GOT3 (cell line): ENCODE results near the gene HMCN2.
"Not testable (repeated sequence)": the region's sequence is repeated elsewhere in the genome, so short reads cannot be mapped to it uniquely, and the experiment has no call there.

Source experiments
- DNase-seq: peaks from one replicate; lab custom pipeline; 2025; ENCODE audit warnings: mixed read lengths; lab: John Stamatoyannopoulos, UW

The HMCN2 gene

DNA sequence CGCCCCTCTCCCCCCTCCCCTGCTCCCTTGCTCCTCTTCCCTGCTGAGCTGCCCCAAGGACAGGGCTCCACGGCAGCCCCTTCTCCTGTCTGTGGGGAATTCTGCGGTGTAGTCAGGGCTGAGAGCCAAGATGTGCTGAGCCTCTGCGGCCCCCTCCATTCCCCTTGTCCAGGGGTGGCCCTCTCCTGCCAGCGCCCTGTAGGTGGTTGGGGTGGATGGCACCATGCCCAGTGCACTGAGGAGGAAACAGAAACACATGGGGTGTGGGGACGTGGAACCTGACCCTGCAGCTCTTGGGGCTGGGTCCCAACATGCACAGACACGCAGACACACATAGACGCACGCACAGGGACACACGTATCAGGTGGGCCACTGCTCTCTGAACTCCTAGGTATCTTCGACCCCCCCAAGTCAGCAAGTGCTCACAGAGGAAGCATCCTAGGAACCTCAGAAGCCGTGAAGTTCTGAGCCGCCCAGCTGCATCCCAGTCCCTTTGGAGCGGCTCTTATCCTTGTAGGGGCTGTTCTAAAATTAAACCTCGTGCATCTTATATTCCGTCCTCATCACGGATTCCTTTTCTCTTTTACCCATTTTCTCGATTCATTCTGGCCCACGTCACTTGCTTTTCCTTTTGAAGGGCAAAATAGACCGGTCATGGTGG lies 64.8 kb downstream of the HMCN2 start:
- DNase-seq, result no peak

GRCh38 chr9:130331061-130331460 lies 65.5 kb downstream of the HMCN2 start:
- DNase-seq, result no peak

DNA sequence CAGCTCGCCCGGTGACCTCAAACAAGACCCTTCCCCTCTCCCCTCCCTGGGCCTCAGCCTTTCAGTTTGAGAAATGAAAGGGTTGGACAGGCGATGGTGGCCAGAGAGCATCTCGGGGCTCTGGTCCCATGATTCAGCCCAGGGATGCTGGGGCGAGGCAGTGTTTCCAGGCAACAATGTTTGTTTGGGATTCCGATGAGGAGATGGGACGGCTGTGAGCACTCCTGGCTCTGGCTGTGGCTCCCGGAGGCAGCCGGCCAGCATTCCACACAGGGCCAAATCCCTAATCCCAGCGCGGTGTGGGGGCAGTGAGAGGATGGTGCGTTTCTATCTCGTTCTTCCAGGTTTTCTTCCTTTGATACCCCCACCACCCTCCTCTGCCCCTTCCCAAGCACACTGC lies 66.0 kb downstream of the HMCN2 start:
- no peak for DNase-seq

GRCh38 chr9:130332384-130332926 lies 66.9 kb downstream of the HMCN2 start:
- DNase-seq, result no peak

DNA sequence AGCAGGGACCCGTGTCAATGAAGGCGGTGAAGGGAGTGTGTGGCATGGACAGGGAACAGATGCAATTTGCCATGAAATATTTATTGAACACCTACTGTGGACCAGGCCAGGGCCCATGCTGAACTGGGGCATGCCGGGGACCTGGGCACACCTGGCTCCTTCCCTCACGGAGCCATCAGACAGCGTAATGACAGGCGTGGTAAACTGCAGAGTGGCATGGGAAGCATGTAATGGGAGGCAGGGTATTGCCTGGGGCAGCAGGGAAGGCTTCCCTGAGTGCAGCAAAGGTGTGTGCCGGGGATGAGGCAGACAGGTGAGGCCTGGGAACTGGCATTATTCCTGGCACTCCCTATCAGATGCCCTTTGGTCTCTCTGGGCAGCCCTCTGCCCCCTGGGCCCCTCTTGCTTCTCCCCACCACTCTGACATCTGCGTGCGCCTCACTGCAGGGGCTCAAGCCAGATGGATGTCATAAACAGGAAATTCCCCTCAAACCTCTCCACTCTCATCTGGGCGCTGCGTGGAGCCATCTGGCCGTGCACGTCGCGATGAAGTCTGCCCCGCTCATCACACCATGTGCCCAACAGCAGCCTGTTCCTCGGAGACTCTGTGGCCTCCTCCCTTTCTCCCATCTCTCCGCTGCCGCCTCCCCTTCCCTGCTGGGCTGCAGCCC lies 67.6 kb downstream of the HMCN2 start:
- no peak for DNase-seq

DNA sequence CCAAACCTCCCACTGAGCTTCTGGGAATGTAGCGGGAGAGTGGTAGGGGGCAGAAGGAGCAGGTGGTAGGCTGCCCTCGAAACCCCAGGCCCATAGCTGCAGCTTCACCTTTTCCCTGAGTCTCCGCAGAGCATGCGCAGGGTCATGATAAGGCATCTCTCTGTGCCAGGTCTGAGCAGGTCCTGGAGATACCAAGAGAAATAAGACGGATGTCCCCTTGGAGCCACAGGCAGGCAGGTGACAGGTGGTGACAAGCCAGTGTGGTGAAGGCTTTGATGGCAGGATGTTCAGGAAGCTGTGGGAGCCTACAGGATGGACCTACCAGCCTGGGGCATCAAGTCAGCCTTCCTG lies 68.1 kb downstream of the HMCN2 start:
- no peak for DNase-seq

GRCh38 chr9:130334915-130335314 lies 69.4 kb downstream of the HMCN2 start:
- no peak for DNase-seq

DNA sequence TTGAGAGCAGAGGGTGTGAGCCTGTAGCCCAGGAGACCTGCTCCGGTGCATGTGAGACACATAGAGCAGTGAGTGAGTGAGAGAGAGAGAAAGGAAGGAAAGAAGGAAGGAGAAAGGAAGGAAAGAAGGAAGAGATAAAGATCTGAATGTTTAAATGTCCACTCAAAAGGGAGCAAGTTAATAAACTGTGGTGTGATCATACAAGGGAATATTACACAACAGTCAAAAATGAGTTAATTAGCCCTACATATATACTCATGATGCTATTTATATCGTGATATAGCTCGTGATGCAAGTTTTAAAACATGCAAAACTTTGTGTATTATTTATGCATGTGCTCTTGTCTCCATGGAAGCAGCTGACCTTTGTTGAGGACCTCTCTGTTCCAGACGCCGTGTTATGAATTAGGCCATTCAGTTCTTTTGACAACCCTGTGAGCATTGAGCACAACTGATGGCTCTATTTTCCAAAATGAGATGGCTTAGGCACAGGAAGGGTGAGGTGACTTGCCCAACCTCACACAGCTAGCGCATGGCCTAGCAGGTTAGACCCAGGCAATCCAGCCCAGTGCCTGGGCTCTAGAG lies 70.6 kb downstream of the HMCN2 start:
- no peak for DNase-seq

- no peak for DNase-seq
Measured at GRCh38 chr9:130336885-130337284, 71.3 kb downstream of the HMCN2 start.

DNA sequence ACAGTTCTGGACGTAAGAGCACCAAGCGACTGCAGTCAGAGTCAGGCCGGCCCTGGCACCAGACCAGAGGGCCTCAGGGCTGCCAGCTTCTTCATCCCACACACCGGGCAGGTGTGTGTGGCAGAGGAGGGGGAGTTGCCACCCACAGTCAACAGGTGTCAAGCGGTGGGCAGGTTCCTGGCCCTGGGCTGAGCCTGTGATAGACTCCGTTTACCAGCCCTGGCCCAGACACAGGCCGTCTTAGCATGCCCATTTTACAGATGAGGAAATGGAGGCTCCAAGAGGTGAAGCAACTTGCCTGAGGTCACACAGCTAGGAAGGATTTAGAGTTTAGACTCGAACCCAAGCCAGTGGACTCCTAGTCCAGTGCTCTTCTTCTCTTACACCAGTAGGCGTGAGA lies 71.8 kb downstream of the HMCN2 start:
- DNase-seq, result no peak

DNA sequence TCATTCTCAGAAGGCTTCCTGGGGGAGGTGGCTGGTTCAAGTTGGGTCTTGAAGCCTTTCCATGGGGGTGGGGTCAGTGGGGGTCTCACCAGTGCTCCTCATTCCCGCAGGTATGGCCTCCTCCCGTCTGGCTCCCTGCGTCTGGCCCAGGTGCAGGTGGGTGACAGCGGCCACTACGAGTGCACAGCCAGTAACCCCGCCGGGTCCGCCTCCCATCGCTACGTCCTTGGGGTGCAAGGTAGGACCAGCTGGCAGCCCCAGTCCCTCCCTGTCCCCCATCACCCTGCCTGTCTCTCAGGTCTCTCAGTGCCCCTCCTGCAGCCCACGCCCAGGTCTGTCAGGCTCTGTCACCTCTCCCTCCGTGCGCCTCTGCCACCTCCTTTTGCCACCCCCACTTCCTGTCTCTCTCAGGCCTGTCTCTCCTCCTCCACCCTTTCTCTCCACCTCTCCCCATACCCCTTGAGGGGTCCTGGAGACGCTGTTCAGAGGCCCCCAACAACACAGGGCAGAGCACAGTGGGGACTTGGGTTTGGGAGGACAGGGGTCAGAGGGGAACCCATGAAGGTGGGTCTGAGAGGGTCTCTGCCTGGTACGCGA lies 72.3 kb downstream of the HMCN2 start:
- no peak for DNase-seq

GRCh38 chr9:130338891-130339290 lies 73.3 kb downstream of the HMCN2 start:
- DNase-seq, result not testable (repeated sequence)

GRCh38 chr9:130339306-130339705 lies 73.7 kb downstream of the HMCN2 start:
- no peak for DNase-seq

GRCh38 chr9:130340011-130340410 lies 74.5 kb downstream of the HMCN2 start:
- no peak for DNase-seq

- DNase-seq, result not testable (repeated sequence)
Measured at GRCh38 chr9:130340557-130340956, 75.0 kb downstream of the HMCN2 start.

DNA sequence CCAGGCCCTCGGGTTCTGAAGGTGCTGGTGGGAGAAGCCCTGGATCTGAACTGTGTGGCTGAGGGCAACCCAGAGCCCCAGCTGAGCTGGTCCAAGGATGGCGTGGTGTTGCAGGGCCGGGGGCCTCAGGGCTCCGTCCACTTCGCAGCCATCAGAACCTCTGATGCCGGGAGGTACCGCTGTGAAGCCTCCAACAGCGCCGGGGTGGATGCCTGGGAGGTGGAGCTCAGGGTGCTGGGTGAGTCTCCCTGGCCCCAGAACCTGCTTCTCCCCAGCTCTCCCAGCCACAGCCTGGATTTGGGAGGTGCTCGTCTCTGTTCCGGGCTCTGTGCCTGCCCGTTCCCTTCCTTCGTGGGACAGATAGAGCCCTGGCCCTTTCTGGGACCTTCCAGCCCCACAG lies 75.6 kb downstream of the HMCN2 start:
- no peak for DNase-seq

- DNase-seq, result no peak
Measured at GRCh38 chr9:130341839-130342713, 76.5 kb downstream of the HMCN2 start.

GRCh38 chr9:130342714-130343085 lies 77.1 kb downstream of the HMCN2 start:
- no peak for DNase-seq

DNA sequence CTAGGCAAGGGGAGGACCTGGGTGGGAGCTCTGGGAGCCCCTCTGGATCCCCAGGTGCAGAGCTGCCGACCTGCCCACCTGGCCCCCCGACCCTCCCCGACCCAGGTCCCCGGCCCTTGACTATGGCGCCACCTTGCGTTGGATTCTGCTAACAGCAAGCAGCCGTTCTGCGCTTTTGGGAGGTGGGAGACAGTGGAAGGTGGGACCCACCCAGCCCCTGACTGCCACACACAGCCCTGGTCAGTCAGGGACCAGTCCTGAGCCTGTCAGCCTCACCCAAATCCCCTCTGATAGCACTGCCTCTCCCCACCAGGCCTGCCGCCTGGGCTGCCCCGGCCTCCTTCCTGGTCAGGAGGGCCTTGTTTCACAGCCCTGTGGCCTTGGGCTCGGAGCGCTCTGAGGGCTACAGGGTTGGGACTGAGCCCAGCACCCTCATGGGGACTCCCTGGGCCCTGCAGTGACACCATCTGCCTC lies 77.9 kb downstream of the HMCN2 start:
- DNase-seq, result no peak

- no peak for DNase-seq
Measured at GRCh38 chr9:130344366-130344765, 78.8 kb downstream of the HMCN2 start.

GRCh38 chr9:130345009-130345896 lies 79.7 kb downstream of the HMCN2 start:
- DNase-seq, result no peak
